ENCODE measurements around the gene ZFR. TPM values are rescaled to one million over a fixed set of nuclear protein-coding genes. Genes with fewer than 3 reads are reported as not detected.

Gene ZFR
- total RNA-seq, 4 donors from 2014 or later = 76.4 to 98.4 (median 84.7) TPM

GRCh38 chr5:32332361-32332760 lies 112.2 kb downstream of the ZFR start:
- ATAC-seq (ENCODE audit: low FRiP score) (no peak), DNase-seq (ENCODE audit: low spot score) (no peak)
- TF ChIP-seq CTCF (IDR thresholded peaks at IDR 0.05) = no peak

DNA sequence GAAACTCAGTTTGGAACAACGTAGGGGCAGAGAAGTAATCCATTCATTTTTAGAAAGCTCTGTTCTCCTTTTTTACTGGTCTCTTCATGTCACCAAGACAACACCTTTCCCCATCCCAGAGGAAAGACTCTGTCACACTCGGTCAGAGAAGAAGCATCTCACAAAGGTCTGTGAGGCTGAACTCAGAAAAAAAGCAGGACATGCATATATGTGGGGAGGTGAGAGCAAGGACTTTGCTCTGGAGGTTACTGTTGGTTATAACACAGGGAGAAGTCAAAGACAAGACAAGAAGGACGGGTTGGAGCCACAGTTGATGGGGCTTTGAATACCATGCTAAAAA lies 112.6 kb downstream of the ZFR start:
- TF ChIP-seq CTCF (IDR thresholded peaks at IDR 0.05) = no peak
- DNase-seq (ENCODE audit: low spot score) (no peak), ATAC-seq (ENCODE audit: low FRiP score) (no peak)

GRCh38 chr5:32331217-32331934 lies 113.2 kb downstream of the ZFR start:
- ATAC-seq (ENCODE audit: low FRiP score) (no peak), DNase-seq (ENCODE audit: low spot score) (no peak)
- TF ChIP-seq CTCF (IDR thresholded peaks at IDR 0.05) = no peak

GRCh38 chr5:32330126-32330971 lies 114.2 kb downstream of the ZFR start:
- TF ChIP-seq CTCF (IDR thresholded peaks at IDR 0.05) = no peak
- DNase-seq (ENCODE audit: low spot score) (no peak), ATAC-seq (ENCODE audit: low FRiP score) (no peak)

DNA sequence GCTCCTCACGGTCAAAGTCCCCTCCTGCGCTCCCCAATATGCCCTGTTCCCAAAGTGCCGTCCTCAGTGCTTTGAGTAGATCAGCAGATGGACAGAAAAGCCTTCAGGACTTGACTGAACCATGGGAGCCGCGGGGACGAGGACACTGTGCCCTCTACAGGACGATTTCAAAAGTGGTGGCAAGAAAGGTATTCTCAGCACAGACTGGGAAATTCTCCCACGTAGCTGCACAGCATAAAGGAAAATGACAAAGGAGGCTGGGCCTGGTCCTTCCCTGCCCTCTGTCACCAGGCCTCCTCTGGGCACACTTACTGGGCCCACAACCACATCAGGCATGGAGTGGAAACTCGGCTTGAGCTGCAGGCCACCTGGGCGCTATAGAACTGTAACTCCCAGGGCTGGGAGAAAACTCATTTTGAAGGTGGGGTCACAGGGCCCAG lies 115.1 kb downstream of the ZFR start:
- peak; percentile 64 for ATAC-seq (ENCODE audit: low FRiP score)
- no peak for DNase-seq (ENCODE audit: low spot score)
- TF ChIP-seq CTCF (IDR thresholded peaks at IDR 0.05) = no peak

- ATAC-seq (ENCODE audit: low FRiP score) = no peak
- TF ChIP-seq CTCF (IDR thresholded peaks at IDR 0.05) = no peak
- DNase-seq (ENCODE audit: low spot score) = no peak
These were observed 118.2 kb downstream of the ZFR start for GRCh38 chr5:32326216-32326772.

All from omental fat pad (tissue), 4 donors.